ENCODE data around the gene SMC1A.

- TF ChIP-seq CTCF (IDR thresholded peaks at IDR 0.05), result no peak
- TF ChIP-seq POLR2A (IDR thresholded peaks at IDR 0.05; ENCODE audit: low read depth), result no peak
- peak; percentile 64 to 69 for TF ChIP-seq POLR2AphosphoS5 (IDR thresholded peaks at IDR 0.05)
These were observed 19.3 kb upstream of the SMC1A start for GRCh38 chrX:53441531-53442321.

Data from esophagus muscularis mucosa (tissue), 3 donors.